Measurements from ENCODE around the gene RPN2. TPM values are rescaled to one million over a fixed set of nuclear protein-coding genes. Genes with fewer than 3 reads are reported as not detected.
"Not testable (repeated sequence)": the region's sequence is repeated elsewhere in the genome, so short reads cannot be mapped to it uniquely, and the experiment has no call there.

Gene RPN2
- total RNA-seq, 3 donors from 2014 or later: 106 to 193 (median 127) TPM

DNA sequence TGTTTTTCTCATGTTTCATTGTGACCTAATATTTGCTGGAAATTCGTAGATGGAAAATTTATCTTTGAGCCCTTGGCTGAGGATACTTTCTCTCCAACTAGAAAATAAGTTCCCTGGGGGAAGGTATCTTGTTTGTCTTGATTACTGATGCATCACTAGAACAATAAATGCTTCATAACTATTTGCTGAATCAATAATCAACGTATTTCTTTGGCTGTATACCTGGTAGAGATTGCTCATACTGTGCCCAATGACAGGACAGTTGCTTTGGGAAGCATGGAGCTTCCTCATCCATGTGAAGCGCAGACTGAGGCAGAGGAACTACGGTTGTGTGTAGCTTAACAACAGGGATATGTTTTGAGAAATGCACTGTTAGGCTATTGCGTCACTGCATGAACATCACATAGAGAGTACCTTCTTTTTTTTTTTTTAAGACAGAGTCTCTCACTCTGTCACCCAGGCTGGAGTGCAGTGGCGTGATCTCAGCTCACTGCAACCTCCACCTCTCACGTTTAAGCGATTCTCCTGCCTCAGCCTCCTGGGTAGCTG is 34.2 kb upstream of the RPN2 start:
- intact Hi-C loops (cut with DNase I, micrococcal nuclease): no loop called here
- no peak for DNase-seq
- Histone ChIP-seq H3K36me3 (ENCODE audit: low read depth) (no peaks in the 10 kb centered on the region), H3K9me3 (no peaks in the 10 kb centered on the region), H3K4me1 (ENCODE audit: low read depth) (no peaks in the 10 kb centered on the region), H3K4me3 (no peak overlapping the region)
- no peak for ATAC-seq
- TF ChIP-seq, protein P1, sequence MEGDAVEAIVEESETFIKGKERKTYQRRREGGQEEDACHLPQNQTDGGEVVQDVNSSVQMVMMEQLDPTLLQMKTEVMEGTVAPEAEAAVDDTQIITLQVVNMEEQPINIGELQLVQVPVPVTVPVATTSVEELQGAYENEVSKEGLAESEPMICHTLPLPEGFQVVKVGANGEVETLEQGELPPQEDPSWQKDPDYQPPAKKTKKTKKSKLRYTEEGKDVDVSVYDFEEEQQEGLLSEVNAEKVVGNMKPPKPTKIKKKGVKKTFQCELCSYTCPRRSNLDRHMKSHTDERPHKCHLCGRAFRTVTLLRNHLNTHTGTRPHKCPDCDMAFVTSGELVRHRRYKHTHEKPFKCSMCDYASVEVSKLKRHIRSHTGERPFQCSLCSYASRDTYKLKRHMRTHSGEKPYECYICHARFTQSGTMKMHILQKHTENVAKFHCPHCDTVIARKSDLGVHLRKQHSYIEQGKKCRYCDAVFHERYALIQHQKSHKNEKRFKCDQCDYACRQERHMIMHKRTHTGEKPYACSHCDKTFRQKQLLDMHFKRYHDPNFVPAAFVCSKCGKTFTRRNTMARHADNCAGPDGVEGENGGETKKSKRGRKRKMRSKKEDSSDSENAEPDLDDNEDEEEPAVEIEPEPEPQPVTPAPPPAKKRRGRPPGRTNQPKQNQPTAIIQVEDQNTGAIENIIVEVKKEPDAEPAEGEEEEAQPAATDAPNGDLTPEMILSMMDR (IDR thresholded peaks at IDR 0.05): no peak

DNA sequence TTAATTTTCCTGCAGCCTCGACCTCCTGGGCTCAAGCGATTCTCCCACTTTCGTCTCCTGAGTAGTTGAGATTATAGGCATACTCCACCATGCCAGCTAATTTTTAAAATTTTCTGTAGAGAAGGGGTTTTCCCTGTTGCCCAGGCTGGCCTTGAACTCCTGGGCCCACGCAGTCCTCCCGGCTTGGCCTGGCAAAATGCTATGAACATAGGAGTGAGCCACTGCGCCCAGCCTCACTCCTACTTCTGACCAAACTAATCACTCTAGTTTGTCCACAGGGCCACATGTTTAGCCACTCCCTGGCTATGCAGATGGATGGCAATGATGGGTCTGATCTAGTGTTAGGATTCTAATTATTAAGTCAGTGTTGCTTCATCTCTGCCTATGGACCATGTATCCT is 31.9 kb upstream of the RPN2 start:
- intact Hi-C loops (cut with DNase I, micrococcal nuclease): no loop called here
- Histone ChIP-seq H3K36me3 (ENCODE audit: low read depth) (no peaks in the 10 kb centered on the region), H3K4me3 (no peak overlapping the region), H3K4me1 (ENCODE audit: low read depth) (no peaks in the 10 kb centered on the region), H3K9me3 (no peaks in the 10 kb centered on the region)
- ATAC-seq (no peak), DNase-seq (no peak)
- TF ChIP-seq, protein P1 (IDR thresholded peaks at IDR 0.05): no peak

DNA sequence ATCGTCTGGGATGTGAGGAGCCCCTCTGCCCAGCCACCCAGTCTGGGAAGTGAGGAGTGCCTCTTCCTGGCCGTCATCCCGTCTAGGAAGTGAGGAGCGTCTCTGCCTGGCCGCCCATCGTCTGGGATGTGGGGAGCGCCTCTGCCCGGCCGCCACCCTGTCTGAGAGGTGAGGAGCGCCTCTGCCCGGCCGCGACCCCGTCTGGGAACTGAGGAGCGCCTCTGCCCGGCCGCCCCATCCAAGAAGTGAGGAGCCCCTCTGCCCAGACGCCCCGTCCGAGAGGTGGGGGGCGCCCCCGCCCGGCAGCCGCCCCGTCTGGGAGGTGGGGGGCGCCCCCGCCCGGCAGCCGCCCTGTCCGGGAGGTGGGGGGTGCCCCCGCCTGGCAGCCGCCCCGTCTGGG is 28.3 kb upstream of the RPN2 start:
- intact Hi-C loops (cut with DNase I, micrococcal nuclease); DNase-seq: not testable (repeated sequence)

DNA sequence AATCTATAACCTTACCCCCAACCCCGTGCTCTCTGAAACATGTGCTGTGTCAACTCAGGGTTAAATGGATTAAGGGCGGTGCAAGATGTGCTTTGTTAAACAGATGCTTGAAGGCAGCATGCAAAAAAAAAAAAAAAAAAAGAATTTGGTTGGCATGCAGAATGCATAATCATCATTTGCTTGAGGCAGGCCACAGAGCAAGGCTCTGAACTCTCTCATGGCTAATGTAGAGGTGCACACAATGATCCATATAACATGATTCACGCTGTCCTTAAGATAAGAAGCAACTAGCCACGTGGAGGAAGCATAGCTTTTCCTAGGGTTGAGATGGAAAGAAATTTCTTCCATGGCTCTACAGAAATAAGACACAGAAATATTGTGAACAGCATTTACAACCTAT is 27.6 kb upstream of the RPN2 start:
- TF ChIP-seq, protein P1 (IDR thresholded peaks at IDR 0.05): no peak
- no peak for ATAC-seq
- DNase-seq: no peak
- Histone ChIP-seq H3K4me1 (ENCODE audit: low read depth) (no peaks in the 10 kb centered on the region), H3K36me3 (ENCODE audit: low read depth) (no peaks in the 10 kb centered on the region), H3K4me3 (no peak overlapping the region), H3K9me3 (no peaks in the 10 kb centered on the region)
- intact Hi-C loops (cut with DNase I, micrococcal nuclease): no loop called here

More for the DNA sequence above, 28.3 kb upstream of the RPN2 start:
- not testable (repeated sequence) for ATAC-seq; H3K4me1 ChIP-seq (ENCODE audit: low read depth); H3K36me3 ChIP-seq (ENCODE audit: low read depth); H3K4me3 ChIP-seq; H3K9me3 ChIP-seq

DNA sequence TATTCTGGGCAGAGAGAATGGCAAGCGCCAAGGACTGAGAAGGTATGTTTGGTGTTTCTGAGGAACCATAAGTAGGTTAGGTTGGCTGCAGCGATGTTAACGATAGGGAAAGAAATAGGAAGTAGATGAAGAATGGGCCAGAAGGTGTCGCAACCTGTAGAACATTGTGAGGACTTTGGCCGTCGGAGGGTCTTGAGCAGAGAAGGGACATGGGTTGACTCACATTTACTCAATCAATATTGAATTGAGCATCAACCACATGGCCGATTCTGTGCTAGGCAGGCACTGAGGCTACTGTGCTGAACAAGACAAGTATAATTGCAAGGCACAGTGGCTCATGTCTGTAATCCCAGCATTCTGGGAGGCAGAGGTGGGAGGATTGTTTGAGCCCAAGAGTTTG is 26.8 kb upstream of the RPN2 start:
- intact Hi-C loops (cut with DNase I, micrococcal nuclease): no loop called here
- no peaks in the 10 kb centered on the region for H3K9me3 ChIP-seq
- DNase-seq: no peak
- TF ChIP-seq, protein P1 (IDR thresholded peaks at IDR 0.05): no peak
- no peak for ATAC-seq
- no peak overlapping the region for H3K4me3 ChIP-seq
- H3K4me1 ChIP-seq (ENCODE audit: low read depth): no peaks in the 10 kb centered on the region
- H3K36me3 ChIP-seq (ENCODE audit: low read depth): no peaks in the 10 kb centered on the region

DNA sequence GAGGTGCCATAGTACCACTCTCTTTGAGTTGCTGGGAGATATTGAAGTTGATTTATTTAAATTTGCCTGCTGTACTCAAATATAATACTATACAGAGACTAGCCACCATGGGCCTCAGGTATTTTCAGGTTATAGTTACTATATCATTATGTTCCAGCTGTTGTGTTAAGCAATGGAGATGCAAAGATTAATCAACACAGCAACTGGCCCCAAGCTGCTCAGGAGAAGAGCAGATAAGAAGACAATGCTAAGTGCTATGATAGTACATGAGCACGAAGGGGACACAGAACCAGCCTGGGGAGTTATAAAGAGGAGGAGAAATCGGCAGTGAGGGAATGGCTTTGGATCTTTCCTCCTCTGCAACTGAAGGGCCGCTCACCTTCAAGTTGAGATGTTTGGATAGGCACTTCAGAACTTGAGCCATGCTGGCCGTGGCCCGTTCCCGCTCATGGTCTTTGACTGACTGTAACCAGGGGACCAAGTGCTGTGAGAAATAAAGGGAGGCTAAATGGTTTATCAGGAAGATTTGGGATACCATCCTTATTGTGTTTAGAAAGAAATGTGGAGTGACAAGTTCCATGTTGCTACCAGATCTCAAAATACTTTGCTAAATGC is 24.3 kb upstream of the RPN2 start:
- intact Hi-C loops (cut with DNase I, micrococcal nuclease): no loop called here
- Histone ChIP-seq H3K36me3 (ENCODE audit: low read depth) (no peaks in the 10 kb centered on the region), H3K4me1 (ENCODE audit: low read depth) (no peaks in the 10 kb centered on the region), H3K4me3 (no peak overlapping the region), H3K9me3 (no peaks in the 10 kb centered on the region)
- ATAC-seq: no peak
- no peak for DNase-seq
- TF ChIP-seq, protein P1 (IDR thresholded peaks at IDR 0.05): no peak

Data from mucosa of descending colon (tissue), 3 donors.